ENCODE measurements around the gene HOPX.

GRCh38 chr4:56658528-56658927 lies 22.6 kb downstream of the HOPX start:
- TF ChIP-seq PHF8 (IDR thresholded peaks at IDR 0.05; ENCODE audit: borderline replicate concordance, low read depth) (no peak), CTCF (IDR thresholded peaks at IDR 0.05) (no peak), POLR2A (IDR thresholded peaks at IDR 0.05; ENCODE audit: low read length) (no peak), RAD21 (conservative IDR thresholded peaks at IDR 0.05 in 1 of 2, IDR thresholded peaks at IDR 0.05 in 1 of 2) (no peak), JUN (IDR thresholded peaks at IDR 0.05) (no peak), SMC3 (IDR thresholded peaks at IDR 0.05) (no peak), KDM5A (IDR thresholded peaks at IDR 0.05) (no peak), CEBPB (IDR thresholded peaks at IDR 0.05) (no peak)

Data from A549 (cell line).